CD14-positive monocyte (primary cell): Measurements from ENCODE around the gene TUBB4B. TPM values are rescaled to one million over a fixed set of nuclear protein-coding genes. Genes with fewer than 3 reads are reported as not detected.

Experiments used
- DNase-seq, 3 donors: peaks; one replicate each; pipeline ENCODE4 v3.0.0-alpha.2; 2011 to 2022
- H2AFZ ChIP-seq: 2 replicates; pipeline ENCODE4 v1.6.0; 2012; ENCODE audit warnings: mild to moderate bottlenecking, low read depth, low read length, inconsistent platforms; ENCODE audit not compliant: insufficient read depth, poor library complexity, severe bottlenecking
- H3K27ac ChIP-seq, 2 donors: 1 replicate in 1 of 2; 2 replicates in 1 of 2; pipeline ENCODE4 v1.5.1; 2012 to 2013; ENCODE audit warnings: low read length in 2 of 2, control low read depth in 1 of 2, inconsistent platforms in 1 of 2, low read depth in 1 of 2, mild to moderate bottlenecking in 1 of 2
- H3K27me3 ChIP-seq, 2 donors: one replicate each; pipeline versions ENCODE4 v1.6.0 to v1.6.1; 2011 to 2013; ENCODE audit warnings: low read length in 2 of 2; ENCODE audit not compliant: control insufficient read depth in 2 of 2, insufficient read depth in 2 of 2
- H3K36me3 ChIP-seq, 2 donors: replicated peaks in 1 of 2; 1 replicate in 1 of 2; 2 replicates in 1 of 2; pipeline versions ENCODE4 v1.5.1 to v1.6.1; 2012 to 2013; ENCODE audit warnings: low read length in 2 of 2, control low read depth in 1 of 2, inconsistent platforms in 1 of 2, mild to moderate bottlenecking in 1 of 2; ENCODE audit not compliant: insufficient read depth in 2 of 2, control insufficient read depth in 1 of 2
- H3K4me1 ChIP-seq, 2 donors: 1 replicate in 1 of 2; 2 replicates in 1 of 2; pipeline versions ENCODE4 v1.5.1 to v1.6.1; 2012 to 2013; ENCODE audit warnings: low read length in 2 of 2, control low read depth in 1 of 2, inconsistent platforms in 1 of 2, mild to moderate bottlenecking in 1 of 2, moderate library complexity in 1 of 2; ENCODE audit not compliant: insufficient read depth in 2 of 2, control insufficient read depth in 1 of 2
- H3K4me2 ChIP-seq: replicated peaks from 2 replicates; pipeline ENCODE3; 2012; ENCODE audit warnings: low read length, moderate library complexity, mild to moderate bottlenecking; ENCODE audit not compliant: poor library complexity, severe bottlenecking; ENCODE audit errors: extremely low read depth
- H3K4me3 ChIP-seq, 3 experiments: fragments of 200-600 bp in 1 of 3; sonication (generic) in 1 of 3; replicated peaks in 1 of 3; 1 replicate in 2 of 3; 2 replicates in 1 of 3; pipeline ENCODE4 v1.5.1; 2011 to 2013; ENCODE audit warnings: low read length in 3 of 3, mild to moderate bottlenecking in 3 of 3, control low read depth in 2 of 3, low read depth in 2 of 3, inconsistent platforms in 1 of 3, moderate library complexity in 1 of 3
- H3K79me2 ChIP-seq: 2 replicates; pipeline ENCODE4 v1.6.0; 2012; ENCODE audit warnings: mild to moderate bottlenecking, control low read depth, inconsistent platforms, low read length, moderate library complexity; ENCODE audit not compliant: insufficient read depth
- H3K9ac ChIP-seq: 2 replicates; pipeline ENCODE4 v1.6.0; 2017; ENCODE audit warnings: low read length, mild to moderate bottlenecking; ENCODE audit not compliant: insufficient read depth, poor library complexity, severe bottlenecking
- H3K9me3 ChIP-seq, 2 donors: replicated peaks in 1 of 2; 1 replicate in 1 of 2; 2 replicates in 1 of 2; pipeline versions ENCODE4 v1.5.1 to v1.6.1; 2012 to 2013; ENCODE audit warnings: low read length in 2 of 2, control low read depth in 1 of 2; ENCODE audit not compliant: control insufficient read depth in 1 of 2, insufficient read depth in 1 of 2
- H4K20me1 ChIP-seq: 2 replicates; pipeline ENCODE4 v1.6.0; 2012; ENCODE audit warnings: mild to moderate bottlenecking, low read length, control low read depth, moderate library complexity; ENCODE audit not compliant: insufficient read depth
- H3K27ac Mint-ChIP-seq, 7 donors: one replicate each; pipeline ENCODE4 v1.8.0; 2020; ENCODE audit warnings: mild to moderate bottlenecking in 7 of 7, mixed read lengths in 7 of 7, moderate library complexity in 6 of 7, inconsistent platforms in 2 of 7
- H3K27me3 Mint-ChIP-seq, 3 donors: one replicate each; pipeline ENCODE4 v1.8.0; 2021 to 2022; ENCODE audit warnings: low read depth in 3 of 3, mild to moderate bottlenecking in 3 of 3, mixed read lengths in 3 of 3, moderate library complexity in 3 of 3, inconsistent platforms in 1 of 3
- H3K36me3 Mint-ChIP-seq, 2 donors: one replicate each; pipeline ENCODE4 v1.8.0; 2020; ENCODE audit warnings: mixed read lengths in 2 of 2, inconsistent platforms in 1 of 2, mild to moderate bottlenecking in 1 of 2
- H3K4me1 Mint-ChIP-seq: one replicate; pipeline ENCODE4 v1.8.0; 2020; ENCODE audit warnings: mild to moderate bottlenecking, mixed read lengths
- H3K4me3 Mint-ChIP-seq, 2 donors: one replicate each; pipeline ENCODE4 v1.8.0; 2020; ENCODE audit warnings: mild to moderate bottlenecking in 2 of 2, mixed read lengths in 2 of 2, moderate library complexity in 1 of 2
- H3K9me3 Mint-ChIP-seq, 7 donors: one replicate each; pipeline ENCODE4 v1.8.0; 2020 to 2022; ENCODE audit warnings: mixed read lengths in 7 of 7, mild to moderate bottlenecking in 6 of 7, moderate library complexity in 6 of 7, inconsistent platforms in 2 of 7
- WGBS: methylation state at CpG from one replicate; pipeline ENCODE4 v1.1.5; 2013; ENCODE audit warnings: missing lambda C conversion rate; ENCODE audit not compliant: insufficient coverage; 5-methylcytosine and 5-hydroxymethylcytosine counted together
- intact Hi-C, 2 donors: fragments of 100-400 bp; cut with micrococcal nuclease; formaldehyde crosslinking; loops; one replicate each; pipeline versions ENCODE4 v1.15.0 to v1.15.1; 2023
- polyA plus RNA-seq, 3 donors: library from polyadenylated mRNA; depleted of rRNA in 1 of 3; unstranded in 2 of 3; stranded (reverse) in 1 of 3; fragments of 300-500 nt in 2 of 3; fragments of >200 nt in 1 of 3; fragmentation: Illumina TruSeq in 2 of 3; gene quantifications; 1 replicate in 2 of 3; 2 replicates in 1 of 3; pipeline ENCODE4 v1.2.3, GENCODE V29; 2012 to 2021
- TF ChIP-seq, protein P1 (sequence below): fragments of 200-600 bp; IDR thresholded peaks from one replicate; pipeline ENCODE4 v1.8.0; 2022; ENCODE audit warnings: antibody characterized with exemption, mild to moderate bottlenecking

TUBB4B gene
- polyA plus RNA-seq, 3 donors: 58.1 to 284 (median 70.8) TPM

DNA sequence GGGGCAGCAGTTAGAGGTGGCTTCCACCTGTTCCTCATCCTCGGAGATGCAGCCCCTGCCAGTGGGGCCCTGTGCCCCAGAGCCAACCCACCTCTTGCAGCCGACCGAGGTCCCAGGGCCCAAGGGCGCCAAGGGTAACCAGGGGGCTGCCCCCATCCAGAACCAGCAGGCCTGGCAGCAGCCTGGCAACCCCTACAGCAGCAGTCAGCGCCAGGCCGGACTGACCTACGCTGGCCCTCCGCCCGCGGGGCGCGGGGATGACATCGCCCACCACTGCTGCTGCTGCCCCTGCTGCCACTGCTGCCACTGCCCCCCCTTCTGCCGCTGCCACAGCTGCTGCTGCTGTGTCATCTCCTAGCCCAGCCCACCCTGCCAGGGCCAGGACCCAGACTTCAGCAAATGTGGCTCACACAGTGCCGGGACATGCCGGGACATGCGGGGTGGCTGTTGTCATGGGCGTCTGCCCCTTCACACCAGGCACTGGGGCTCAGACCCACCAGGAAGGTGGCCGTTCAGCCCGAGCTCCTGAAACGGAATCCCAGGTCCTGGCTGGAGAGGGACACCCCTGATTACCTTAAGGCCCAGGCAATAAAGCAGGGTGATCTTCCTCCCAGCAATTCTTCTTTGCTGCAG is 15.3 kb upstream of the TUBB4B start:
- Histone ChIP-seq H3K79me2 (no peaks in the 10 kb centered on the region), H3K27ac (no peak overlapping the region), H4K20me1 (no peaks in the 10 kb centered on the region), H3K4me3 (no peak overlapping the region), H3K27me3 (peaks cover 0 to 18% of the 10 kb centered on the region in 2 donors), H3K36me3 (no peaks in the 10 kb centered on the region), H3K4me1 (peaks cover 29 to 35% of the 10 kb centered on the region in 2 donors), H3K9ac (no peak overlapping the region), H2AFZ (no peak overlapping the region), H3K4me2 (no peak overlapping the region), H3K9me3 (no peaks in the 10 kb centered on the region)
- TF ChIP-seq, protein P1, sequence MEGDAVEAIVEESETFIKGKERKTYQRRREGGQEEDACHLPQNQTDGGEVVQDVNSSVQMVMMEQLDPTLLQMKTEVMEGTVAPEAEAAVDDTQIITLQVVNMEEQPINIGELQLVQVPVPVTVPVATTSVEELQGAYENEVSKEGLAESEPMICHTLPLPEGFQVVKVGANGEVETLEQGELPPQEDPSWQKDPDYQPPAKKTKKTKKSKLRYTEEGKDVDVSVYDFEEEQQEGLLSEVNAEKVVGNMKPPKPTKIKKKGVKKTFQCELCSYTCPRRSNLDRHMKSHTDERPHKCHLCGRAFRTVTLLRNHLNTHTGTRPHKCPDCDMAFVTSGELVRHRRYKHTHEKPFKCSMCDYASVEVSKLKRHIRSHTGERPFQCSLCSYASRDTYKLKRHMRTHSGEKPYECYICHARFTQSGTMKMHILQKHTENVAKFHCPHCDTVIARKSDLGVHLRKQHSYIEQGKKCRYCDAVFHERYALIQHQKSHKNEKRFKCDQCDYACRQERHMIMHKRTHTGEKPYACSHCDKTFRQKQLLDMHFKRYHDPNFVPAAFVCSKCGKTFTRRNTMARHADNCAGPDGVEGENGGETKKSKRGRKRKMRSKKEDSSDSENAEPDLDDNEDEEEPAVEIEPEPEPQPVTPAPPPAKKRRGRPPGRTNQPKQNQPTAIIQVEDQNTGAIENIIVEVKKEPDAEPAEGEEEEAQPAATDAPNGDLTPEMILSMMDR: no peak
- Mint-ChIP-seq H3K36me3 (no peaks in the 10 kb centered on the region), H3K4me1 (peaks cover 20% of the 10 kb centered on the region), H3K4me3 (no peak overlapping the region), H3K9me3 (peaks cover 0 to 2% (median 0%) of the 10 kb centered on the region in 7 donors), H3K27me3 (peaks cover 5 to 42% (median 6%) of the 10 kb centered on the region in 3 donors), H3K27ac (no peak overlapping the region)
- intact Hi-C loops: loop anchor here in 1 of 2 donors (5.0 kb wide), 1 partner anchor 109 kb away; no protein-coding TSS in a partner anchor
- no peak for DNase-seq
- WGBS: 78% methylated on average over 21 of the region's 21 CpGs

DNA sequence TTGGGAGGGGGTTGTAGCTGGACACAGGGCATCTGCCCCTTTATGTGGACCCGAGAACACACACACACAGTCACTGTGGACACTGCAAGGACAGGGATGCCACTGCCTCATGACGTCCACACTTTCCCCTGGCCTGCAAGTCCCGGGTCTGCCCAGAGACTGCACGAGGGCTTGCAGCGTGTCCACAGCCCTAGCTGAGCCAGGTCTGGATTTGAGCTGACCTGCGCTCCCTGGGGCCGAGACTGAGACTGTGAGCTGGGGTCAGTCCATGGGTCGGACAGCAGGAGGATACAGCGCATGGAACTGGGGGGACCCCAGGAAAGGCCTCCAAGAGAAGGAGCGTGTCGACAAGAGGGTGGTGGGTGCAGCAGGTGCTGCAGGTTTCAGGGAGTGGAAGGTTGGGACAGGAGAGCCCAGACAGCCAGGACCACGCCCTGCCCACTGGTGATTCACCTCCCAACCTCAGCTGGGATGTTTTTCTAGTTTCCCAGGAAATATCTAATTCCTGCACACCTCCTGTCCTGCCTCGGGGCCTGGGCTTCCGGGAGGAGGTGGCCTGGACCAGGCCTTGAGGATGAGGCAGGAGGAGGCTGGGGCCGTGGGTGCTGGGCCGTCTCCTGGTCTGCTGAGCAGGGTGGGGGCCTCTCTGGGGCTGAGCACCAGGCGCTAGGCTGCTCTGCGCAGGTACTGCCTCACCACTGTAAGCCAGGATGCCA is 14.6 kb upstream of the TUBB4B start:
- Mint-ChIP-seq H3K27ac (peak overlapping the region in 2 of 7 donors; percentile 41 to 64), H3K27me3 (peaks cover 4 to 39% (median 5%) of the 10 kb centered on the region in 3 donors), H3K4me1 (peaks cover 20% of the 10 kb centered on the region), H3K9me3 (peaks cover 0 to 2% (median 0%) of the 10 kb centered on the region in 7 donors), H3K36me3 (no peaks in the 10 kb centered on the region), H3K4me3 (no peak overlapping the region)
- Histone ChIP-seq H3K27ac (no peak overlapping the region), H3K4me3 (no peak overlapping the region), H3K79me2 (no peaks in the 10 kb centered on the region), H3K27me3 (peaks cover 0 to 13% of the 10 kb centered on the region in 2 donors), H3K36me3 (no peaks in the 10 kb centered on the region), H3K9ac (no peak overlapping the region), H4K20me1 (no peaks in the 10 kb centered on the region), H3K4me1 (peaks cover 28 to 33% of the 10 kb centered on the region in 2 donors), H3K4me2 (no peak overlapping the region), H3K9me3 (no peaks in the 10 kb centered on the region), H2AFZ (no peak overlapping the region)
- 75% methylated on average over 14 of the region's 18 CpGs for whole genome bisulfite sequencing
- DNase-seq: no peak
- TF ChIP-seq, protein P1: no peak
- intact Hi-C loops: loop anchor here in 1 of 2 donors (5.0 kb wide), 1 partner anchor 109 kb away; no protein-coding TSS in a partner anchor
